GM23338 (cell line): ENCODE measurements around the gene CCNA2. TPM values are rescaled to one million over a fixed set of nuclear protein-coding genes. Genes with fewer than 3 reads are reported as not detected.

Experiments used
- ATAC-seq: fragments of 200-7000 bp; cut with Tn5 transposase; 3 replicates; pipeline ENCODE4 v1.9.1; 2020
- DNase-seq: peaks from one replicate; pipeline ENCODE4 v3.0.0-alpha.2; 2015; ENCODE audit warnings: low spot score
- H2AFZ ChIP-seq: fragments of 200-600 bp; sonication (generic); 2 replicates; pipeline ENCODE4 v1.8.0; 2016; ENCODE audit warnings: antibody characterized with exemption, mild to moderate bottlenecking, moderate library complexity
- H3F3A ChIP-seq: fragments of 200-600 bp; sonication (generic); replicated peaks from 2 replicates; pipeline ENCODE4 v1.8.0; 2017; ENCODE audit warnings: antibody characterized with exemption, mixed run types, low read depth
- H3K27ac ChIP-seq: fragments of 200-600 bp; sonication (generic); 2 replicates; pipeline ENCODE4 v1.6.1; 2016; ENCODE audit warnings: low read depth
- H3K27me3 ChIP-seq: fragments of 200-600 bp; sonication (generic); 2 replicates; pipeline ENCODE4 v1.8.0; 2016; ENCODE audit warnings: mild to moderate bottlenecking, mixed run types, moderate library complexity; ENCODE audit not compliant: insufficient read depth
- H3K36me3 ChIP-seq: fragments of 200-600 bp; sonication (generic); 2 replicates; pipeline ENCODE4 v1.8.0; 2016; ENCODE audit warnings: mild to moderate bottlenecking; ENCODE audit not compliant: insufficient read depth
- H3K4me1 ChIP-seq: fragments of 200-600 bp; sonication (generic); 2 replicates; pipeline ENCODE4 v1.8.0; 2016; ENCODE audit warnings: mild to moderate bottlenecking, moderate library complexity; ENCODE audit not compliant: insufficient read depth
- H3K4me2 ChIP-seq: fragments of 200-600 bp; sonication (generic); 2 replicates; pipeline ENCODE4 v1.7.1; 2017; ENCODE audit warnings: mixed run types
- H3K4me3 ChIP-seq: fragments of 200-600 bp; sonication (generic); 2 replicates; pipeline ENCODE4 v1.6.1; 2016; ENCODE audit warnings: mixed run types
- H3K79me2 ChIP-seq: fragments of 200-600 bp; sonication (generic); replicated peaks from 2 replicates; pipeline ENCODE4 v1.8.0; 2017; ENCODE audit warnings: mild to moderate bottlenecking; ENCODE audit not compliant: insufficient read depth
- H3K9me2 ChIP-seq: fragments of 200-600 bp; sonication (generic); 2 replicates; pipeline ENCODE4 v1.8.0; 2017; ENCODE audit not compliant: insufficient read depth
- H4K20me1 ChIP-seq: fragments of 200-600 bp; sonication (generic); replicated peaks from 2 replicates; pipeline ENCODE4 v1.8.0; 2017; ENCODE audit warnings: mild to moderate bottlenecking; ENCODE audit not compliant: insufficient read depth
- H3K27ac Mint-ChIP-seq: 2 replicates; pipeline ENCODE4 v1.8.0; 2020; ENCODE audit warnings: inconsistent platforms, mild to moderate bottlenecking, moderate library complexity, mixed read lengths
- H3K27me3 Mint-ChIP-seq: 3 replicates; pipeline ENCODE4 v1.8.0; 2022; ENCODE audit warnings: low read depth, mild to moderate bottlenecking, moderate library complexity, mixed read lengths, inconsistent platforms; ENCODE audit not compliant: insufficient read depth, poor library complexity
- H3K36me3 Mint-ChIP-seq: 3 replicates; pipeline ENCODE4 v1.8.0; 2021; ENCODE audit warnings: low read depth, mild to moderate bottlenecking, inconsistent platforms, moderate library complexity, mixed read lengths
- H3K4me1 Mint-ChIP-seq: 3 replicates; pipeline ENCODE4 v1.8.0; 2020; ENCODE audit warnings: mild to moderate bottlenecking, inconsistent platforms, mixed read lengths
- H3K4me3 Mint-ChIP-seq: 3 replicates; pipeline ENCODE4 v1.8.0; 2021; ENCODE audit warnings: moderate library complexity, mild to moderate bottlenecking, inconsistent platforms, mixed read lengths
- H3K9me3 Mint-ChIP-seq: 3 replicates; pipeline ENCODE4 v1.8.0; 2020; ENCODE audit warnings: moderate library complexity, mild to moderate bottlenecking, inconsistent platforms, mixed read lengths
- CREB1 ChIP-seq: fragments of 250-450 bp; sonication (Bioruptor Pico); IDR thresholded peaks from 2 replicates; pipeline ENCODE4 v1.5.0; 2020; ENCODE audit warnings: low read depth, mild to moderate bottlenecking, moderate library complexity
- EZH2phosphoT487 ChIP-seq: fragments of 200-600 bp; sonication (generic); IDR thresholded peaks from one replicate; pipeline ENCODE4 v1.8.1; 2018; ENCODE audit warnings: antibody characterized with exemption; ENCODE audit not compliant: unreplicated experiment
- JUNB ChIP-seq: IDR thresholded peaks from one replicate; pipeline ENCODE4 v1.6.1; 2016; ENCODE audit warnings: antibody characterized with exemption; ENCODE audit not compliant: unreplicated experiment
- NANOG ChIP-seq: IDR thresholded peaks from 2 replicates; pipeline ENCODE4 v1.6.1; 2016; ENCODE audit warnings: antibody characterized with exemption, borderline replicate concordance
- POLR2AphosphoS5 ChIP-seq: IDR thresholded peaks from 2 replicates; pipeline ENCODE4 v1.6.1; 2016; ENCODE audit warnings: antibody characterized with exemption, low read depth
- REST ChIP-seq: IDR thresholded peaks from one replicate; pipeline ENCODE4 v1.6.1; 2018; ENCODE audit warnings: antibody characterized with exemption; ENCODE audit not compliant: unreplicated experiment
- STAT1 ChIP-seq: IDR thresholded peaks from one replicate; pipeline ENCODE4 v1.6.1; 2016; ENCODE audit warnings: antibody characterized with exemption; ENCODE audit not compliant: unreplicated experiment
- ZNF331 ChIP-seq: fragments of 250-450 bp; sonication (Bioruptor Pico); IDR thresholded peaks from 2 replicates; pipeline ENCODE4 v1.5.0; 2020; ENCODE audit warnings: low read depth, mild to moderate bottlenecking, moderate library complexity
- ZNF462 ChIP-seq: fragments of 250-450 bp; sonication (Bioruptor Pico); IDR thresholded peaks from 2 replicates; pipeline ENCODE4 v1.5.0; 2020; ENCODE audit warnings: mild to moderate bottlenecking, moderate library complexity
- polyA plus RNA-seq: library from polyadenylated mRNA; unstranded; fragments of >200 nt; fragmentation: Nextera tagmentation; extraction: Ambion mirVana; gene quantifications from 2 replicates; pipeline ENCODE4 v1.2.1, GENCODE V29; 2016
- total RNA-seq: library from RNA; depleted of rRNA; stranded (reverse); fragments of >200 nt; shearing (Covaris generic); gene quantifications from 2 replicates; pipeline ENCODE4 v1.2.3, GENCODE V29; 2014

The CCNA2 gene
- total and polyA plus RNA-seq, 2 experiments from 2014 or later, result 60.5 to 160 TPM

GRCh38 chr4:121799867-121800501, 23.7 kb downstream of the CCNA2 start:
- Mint-ChIP-seq H3K4me3 (peak overlapping the region; percentile 36; the same call in 2 of the 3 replicates), H3K27ac (no peak overlapping the region), H3K4me1 (peaks cover 33% of the 10 kb centered on the region), H3K27me3 (peaks cover 9% of the 10 kb centered on the region), H3K36me3 (peaks cover 30% of the 10 kb centered on the region), H3K9me3 (no peaks in the 10 kb centered on the region)
- DNase-seq, result no peak
- Histone ChIP-seq H3K4me3 (no peak overlapping the region), H2AFZ (no peak overlapping the region), H3K4me1 (peaks cover 11% of the 10 kb centered on the region), H3K4me2 (no peak overlapping the region), H3K27ac (no peak overlapping the region; the same call in 1 of the 2 replicates), H3K27me3 (no peaks in the 10 kb centered on the region), H4K20me1 (0 out of 2 replicates have a peak, but pooled peaks cover 5% of the 10 kb centered on the region), H3F3A (no peaks in the 10 kb centered on the region), H3K79me2 (peaks cover 28% of the 10 kb centered on the region), H3K9me2 (no peaks in the 10 kb centered on the region), H3K36me3 (peaks cover 24% of the 10 kb centered on the region)
- no peak for TF ChIP-seq JUNB
- TF ChIP-seq NANOG, result no peak
- TF ChIP-seq CREB1, result no peak
- no peak for TF ChIP-seq EZH2phosphoT487
- no peak for TF ChIP-seq STAT1
- no peak for TF ChIP-seq POLR2AphosphoS5
- TF ChIP-seq REST, result no peak
- no peak for TF ChIP-seq ZNF331 (CRISPR knock-in tag)
- no peak for TF ChIP-seq ZNF462 (CRISPR knock-in tag)
- ATAC-seq, result no peak
